CD4-positive, alpha-beta T cell treated with Interferon gamma for 1 hour (primary cell): Measurements from ENCODE around the gene INS.

ENCODE experiments used
- DNase-seq: peaks from one replicate; pipeline ENCODE4 v3.0.0-alpha.2; 2020

Gene INS

DNA sequence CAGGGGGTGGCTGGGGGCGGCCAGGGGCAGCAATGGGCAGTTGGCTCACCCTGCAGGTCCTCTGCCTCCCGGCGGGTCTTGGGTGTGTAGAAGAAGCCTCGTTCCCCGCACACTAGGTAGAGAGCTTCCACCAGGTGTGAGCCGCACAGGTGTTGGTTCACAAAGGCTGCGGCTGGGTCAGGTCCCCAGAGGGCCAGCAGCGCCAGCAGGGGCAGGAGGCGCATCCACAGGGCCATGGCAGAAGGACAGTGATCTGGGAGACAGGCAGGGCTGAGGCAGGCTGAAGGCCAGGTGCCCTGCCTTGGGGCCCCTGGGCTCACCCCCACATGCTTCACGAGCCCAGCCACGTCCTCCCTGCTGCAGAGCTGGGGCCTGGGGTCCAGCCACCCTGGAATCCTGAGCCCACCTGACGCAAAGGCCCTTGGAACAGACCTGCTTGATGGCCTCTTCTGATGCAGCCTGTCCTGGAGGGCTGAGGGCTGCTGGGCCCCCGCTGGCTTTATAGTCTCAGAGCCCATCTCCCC lies at the start of gene INS:
Gene INS (minus strand): TSS at position 474 of the 524 bp plus-strand sequence. CDS start 238 bp downstream, at position 236.
- no peak for DNase-seq

DNA sequence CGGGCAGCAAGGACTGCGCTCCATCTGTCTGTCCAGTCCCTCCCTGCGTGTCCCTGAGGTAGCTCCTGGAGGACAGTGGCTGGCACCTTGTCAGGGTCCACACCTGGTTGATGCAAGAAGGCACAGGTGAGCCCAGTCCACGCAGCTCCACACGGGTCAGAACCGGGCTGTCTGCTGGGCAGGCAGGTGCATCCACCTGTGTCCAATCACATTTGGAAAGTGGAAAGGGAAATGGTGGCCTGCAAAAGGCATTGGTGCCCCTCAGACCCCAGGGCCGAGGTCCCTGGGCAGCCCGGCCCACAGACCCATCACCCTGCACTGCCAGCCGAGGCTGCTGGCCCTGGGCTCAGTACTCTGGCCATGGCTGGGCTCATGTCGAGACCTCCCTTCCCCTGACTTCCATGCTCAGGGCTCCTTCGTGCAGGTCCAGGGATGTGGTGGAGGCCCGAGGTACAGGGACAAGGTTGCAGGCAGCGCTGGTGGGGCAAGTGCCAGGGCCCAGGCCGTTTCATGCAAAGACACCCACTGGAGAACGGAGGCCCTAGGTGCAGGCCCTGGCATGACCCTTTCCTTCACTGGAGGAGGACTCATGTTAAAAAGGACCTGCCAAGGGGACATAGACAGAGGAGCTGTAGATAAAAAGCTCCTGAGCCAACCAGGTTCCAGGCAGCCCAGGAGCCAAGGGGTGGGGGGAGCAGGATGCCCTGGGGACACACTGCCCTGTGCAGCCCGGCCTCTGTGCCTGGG lies 49.5 kb upstream of the INS start:
- DNase-seq = no peak

DNA sequence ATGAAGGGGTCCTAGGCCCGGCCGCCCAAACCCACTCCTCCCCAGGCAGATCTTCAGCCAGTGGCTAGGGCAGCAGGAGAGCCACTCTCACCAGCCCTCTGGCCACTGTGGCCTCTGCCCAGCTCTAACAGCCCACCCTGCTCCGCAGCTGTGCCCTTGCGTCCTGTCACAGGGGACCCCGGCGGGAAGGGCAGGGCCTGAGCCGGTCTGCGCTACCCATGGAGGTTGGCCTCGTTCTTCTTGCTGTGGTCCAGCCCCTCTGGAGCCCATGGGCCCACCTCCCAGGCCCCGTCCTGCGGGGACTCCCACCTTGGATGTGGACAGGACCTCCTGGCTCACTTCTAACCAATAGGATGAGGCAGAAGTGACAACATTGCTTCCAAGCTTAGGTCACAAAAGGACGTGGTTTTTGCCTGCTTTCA lies 48.9 kb upstream of the INS start:
- no peak for DNase-seq

DNA sequence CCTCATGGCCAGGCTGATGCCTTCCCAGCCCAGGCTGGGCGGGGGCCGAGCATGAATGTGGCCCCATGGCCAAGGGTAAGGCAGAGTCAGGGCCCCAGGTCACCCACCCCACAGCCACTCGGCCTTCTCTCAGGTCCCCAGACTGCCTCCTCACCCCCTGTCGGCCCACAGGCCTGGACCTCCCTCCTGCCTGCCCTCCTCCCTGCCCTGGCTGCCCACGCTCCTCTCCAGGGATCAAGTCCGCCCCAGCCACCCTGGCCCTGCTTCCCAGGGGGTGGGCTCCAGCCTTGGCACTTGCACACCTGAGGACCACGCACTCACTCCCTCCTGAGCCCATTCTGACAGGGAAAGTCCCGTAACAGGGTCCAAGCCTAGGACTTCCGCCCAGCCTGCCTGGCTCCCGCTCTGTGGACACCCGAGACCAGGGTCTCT lies 48.4 kb upstream of the INS start:
- DNase-seq = no peak

DNA sequence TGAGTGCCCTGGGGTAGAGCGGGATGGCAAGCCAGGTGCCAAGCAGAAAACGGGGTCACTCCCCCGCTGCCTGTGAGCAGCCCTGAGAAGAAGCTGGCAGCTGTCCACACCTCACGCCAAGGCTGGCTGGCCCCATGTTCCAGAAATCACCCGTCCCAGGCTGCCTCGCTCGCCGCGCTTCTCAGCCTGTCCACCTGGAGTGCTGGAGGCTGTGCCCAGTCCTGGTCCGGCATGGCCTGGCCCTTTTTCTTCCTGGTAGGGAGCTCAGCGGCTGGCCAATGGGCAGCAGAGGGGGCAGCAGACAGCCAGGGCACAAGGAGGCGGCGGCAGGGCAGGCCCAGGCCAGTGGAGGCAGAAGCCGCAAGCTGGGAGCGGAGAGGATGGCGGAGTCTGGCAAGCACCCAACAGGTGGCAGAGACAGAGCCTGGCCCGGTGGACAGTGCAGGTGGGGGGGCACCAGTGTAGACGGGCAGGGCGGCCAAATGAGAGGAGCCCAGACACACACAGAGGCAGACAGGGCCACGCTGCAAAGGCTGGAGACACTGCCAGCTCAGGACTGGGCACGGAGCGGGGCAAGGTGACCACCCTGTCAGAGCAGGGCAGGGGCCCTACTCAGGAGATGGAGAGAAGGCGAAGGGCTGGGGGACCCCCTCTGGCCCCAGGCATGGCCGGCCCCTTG lies 47.8 kb upstream of the INS start:
- no peak for DNase-seq

DNA sequence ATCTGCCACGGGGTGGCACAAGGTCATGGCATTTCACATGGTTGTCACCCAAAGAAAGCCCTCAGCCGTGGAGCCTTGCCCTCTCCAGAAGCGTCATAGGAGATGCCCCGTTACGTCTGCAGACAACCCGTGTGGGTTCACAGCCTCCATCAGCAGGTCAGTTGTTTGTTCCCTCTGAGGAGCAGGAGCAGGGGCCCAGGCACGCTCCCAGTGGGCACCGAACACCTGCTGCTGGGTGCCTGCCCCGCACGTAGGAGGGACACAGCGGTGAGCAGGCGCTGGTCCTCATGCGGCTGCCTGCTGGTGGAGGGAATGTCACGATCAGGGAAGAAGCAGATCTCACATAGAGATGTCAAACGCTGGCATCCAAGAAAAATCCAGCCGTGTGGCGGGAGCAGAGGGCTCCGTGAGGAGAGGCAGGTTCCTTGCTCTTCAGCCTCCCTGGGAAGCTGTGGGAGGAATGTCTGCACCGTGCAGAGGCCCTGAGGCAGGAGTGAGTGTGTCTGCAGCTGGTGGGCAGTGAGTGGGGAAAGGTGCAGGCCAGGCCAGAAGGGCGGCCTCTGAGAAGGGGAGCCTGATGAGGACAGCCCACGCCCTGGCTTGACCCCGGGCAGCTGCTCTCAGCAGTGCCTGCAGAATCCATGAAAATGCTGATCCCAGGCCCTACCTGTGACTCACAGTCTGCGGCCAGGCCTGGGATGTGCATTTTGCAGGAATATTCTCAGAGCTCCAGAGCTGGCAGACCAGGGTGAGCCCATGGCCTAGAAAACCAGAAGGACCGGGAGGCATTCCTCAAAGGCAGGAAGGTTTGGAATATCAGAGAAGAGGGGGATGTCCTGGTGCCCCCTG lies 47.0 kb upstream of the INS start:
- DNase-seq = no peak

DNA sequence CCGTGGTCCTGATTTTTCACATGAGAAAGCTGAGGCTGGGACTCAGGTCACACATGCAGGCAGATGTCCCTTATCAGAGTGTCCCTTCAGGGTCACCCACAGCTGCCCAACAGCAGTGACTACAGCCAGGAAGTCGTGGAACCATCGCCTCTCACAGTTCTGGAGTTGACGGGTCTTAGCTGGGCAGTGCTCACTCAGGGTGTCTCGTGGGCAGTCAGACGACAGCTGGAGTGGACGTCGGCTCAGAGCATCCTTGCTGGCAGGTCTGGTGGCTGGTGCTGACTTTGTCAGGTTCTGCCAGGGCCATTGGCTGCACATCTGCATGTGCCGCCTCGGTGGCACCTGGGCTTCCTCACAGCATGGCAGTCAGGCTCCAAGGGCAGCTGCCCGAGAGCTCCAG lies 46.2 kb upstream of the INS start:
- DNase-seq = no peak

DNA sequence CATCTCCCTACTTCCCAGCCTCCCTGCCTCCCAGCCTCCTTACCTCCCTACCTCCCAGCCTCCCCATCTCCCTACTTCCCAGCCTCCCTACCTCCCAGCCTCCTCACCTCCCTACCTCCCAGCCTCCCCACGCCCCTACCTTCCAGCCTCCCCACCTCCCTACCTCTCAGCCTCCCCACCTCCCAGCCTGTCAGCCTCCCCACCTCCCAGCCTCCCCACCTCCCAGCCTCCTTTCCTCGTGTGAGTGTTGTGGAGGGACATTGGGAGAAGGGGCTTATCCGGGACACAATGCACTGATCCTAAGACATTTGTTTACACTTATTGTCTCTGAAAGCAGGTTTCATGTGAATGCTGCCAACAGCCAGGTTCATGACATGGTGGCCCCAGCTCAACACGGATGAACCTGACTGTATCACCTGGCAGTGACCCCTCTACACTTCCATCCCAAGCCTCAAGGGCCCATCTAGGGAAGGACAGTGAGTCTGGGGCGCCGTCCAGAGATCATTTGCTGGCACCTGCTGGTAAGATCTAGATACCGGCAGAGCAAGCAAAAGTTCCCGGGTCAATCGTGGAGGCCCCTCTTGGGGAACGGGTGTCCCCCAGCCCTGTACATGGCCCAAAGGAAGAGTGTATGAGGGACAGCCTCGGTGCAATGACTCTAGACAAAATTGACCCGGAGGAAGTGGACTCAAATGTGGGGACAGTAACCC lies 45.1 kb upstream of the INS start:
- DNase-seq = no peak

DNA sequence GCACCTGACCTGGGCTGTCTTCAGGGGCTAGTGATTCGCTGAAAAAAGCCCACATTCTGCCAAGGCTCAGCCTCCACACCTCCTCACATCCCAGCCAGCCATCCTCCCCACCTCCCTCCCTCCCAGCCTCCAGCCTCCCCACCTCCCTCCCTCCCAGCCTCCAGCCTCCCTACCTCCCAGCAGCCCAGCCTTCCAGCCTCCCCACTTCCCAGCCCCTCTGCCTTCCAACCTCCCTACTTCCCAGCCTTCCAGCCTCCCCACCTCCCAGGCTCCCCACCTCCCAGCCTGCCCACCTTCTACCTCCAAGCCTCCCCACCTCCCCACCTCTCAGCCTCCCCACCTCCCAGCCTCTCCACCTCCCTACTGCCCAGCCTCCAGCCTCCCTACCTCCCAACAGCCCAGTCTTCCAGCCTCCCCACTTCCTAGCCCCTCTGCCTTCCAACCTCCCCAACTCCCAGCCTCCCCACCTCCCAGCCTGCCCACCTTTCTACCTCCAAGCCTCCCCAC lies 44.3 kb upstream of the INS start:
- no peak for DNase-seq

DNA sequence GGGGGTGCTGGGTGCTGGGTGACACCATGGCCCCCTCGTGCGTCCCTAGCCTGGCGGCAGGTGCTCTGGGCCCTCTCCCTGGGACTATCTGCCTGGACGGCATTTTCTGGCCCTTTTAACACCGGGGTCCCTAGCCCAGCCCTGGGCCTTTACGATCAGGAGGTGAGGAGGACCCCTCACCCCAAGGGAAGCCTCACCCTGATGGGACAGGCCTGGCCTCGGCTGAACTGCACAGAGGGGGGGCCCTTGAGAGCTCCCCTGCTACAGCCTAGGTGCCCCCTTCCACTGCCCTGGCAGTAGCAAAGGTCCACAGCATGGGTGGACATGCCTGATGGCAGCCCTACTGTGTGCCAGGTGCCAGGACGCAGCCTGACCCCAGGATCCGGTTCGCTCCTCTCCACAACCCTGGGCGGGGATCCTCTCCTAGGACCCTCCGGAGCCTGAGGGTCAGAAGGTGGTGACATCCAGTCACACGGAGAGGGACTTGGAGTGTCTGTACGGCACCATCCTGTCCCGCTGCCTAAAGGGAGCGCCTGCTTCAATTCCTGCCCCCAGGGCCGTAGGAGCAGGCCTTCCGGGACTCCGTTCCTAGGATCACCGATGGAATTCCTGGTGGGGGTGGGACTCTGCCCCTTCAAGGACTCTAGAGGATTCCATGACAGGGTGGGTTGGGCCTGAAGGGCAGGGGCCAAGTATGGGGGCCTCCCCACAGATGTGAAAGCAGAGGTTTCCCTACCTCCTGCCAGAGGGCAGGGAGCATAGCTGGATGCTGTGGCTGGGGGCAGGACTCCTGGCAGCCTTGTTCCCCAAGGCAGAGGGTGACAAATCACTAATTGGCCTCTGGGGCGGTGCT lies 43.6 kb upstream of the INS start:
- DNase-seq = no peak

DNA sequence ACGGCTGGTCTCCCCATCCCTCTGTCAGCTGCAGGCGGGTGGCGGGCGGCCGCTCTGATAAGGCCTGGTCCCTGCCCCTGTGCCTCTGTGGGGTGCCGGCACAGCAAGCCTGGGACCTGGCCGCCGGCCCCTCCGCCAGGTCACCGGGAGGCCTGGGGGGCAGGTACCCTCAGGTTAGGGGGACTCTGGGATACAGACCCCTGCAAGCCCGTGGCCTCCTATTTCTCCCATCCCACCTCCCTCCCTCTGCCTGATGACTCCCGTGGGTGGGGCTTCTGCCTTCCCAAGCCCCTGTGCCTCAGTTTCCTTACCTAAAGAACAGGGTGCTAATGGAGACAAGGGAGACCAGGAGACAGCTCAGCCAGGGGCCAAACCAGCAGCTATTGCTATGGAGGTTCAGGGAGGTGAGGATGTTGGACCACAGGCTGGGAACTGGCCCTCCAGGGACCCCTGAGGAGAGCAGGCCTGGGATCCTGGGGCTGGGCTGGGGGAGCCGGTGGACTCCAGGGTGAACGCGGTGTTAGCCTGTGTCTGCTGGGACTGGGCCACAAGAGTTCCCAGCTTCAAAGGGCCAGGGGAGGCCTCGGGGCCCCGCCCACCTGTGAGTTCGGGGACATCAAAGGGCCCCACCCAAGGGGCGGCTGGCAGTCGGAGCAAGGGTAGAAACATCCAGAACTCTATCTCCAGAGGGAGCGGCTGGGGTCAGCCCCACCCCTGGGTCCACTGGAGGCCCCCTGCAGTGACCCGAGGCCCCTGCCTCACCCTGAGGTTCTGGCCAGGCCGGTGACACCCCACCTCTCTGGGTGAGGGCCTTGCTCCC lies 42.6 kb upstream of the INS start:
- no peak for DNase-seq

DNA sequence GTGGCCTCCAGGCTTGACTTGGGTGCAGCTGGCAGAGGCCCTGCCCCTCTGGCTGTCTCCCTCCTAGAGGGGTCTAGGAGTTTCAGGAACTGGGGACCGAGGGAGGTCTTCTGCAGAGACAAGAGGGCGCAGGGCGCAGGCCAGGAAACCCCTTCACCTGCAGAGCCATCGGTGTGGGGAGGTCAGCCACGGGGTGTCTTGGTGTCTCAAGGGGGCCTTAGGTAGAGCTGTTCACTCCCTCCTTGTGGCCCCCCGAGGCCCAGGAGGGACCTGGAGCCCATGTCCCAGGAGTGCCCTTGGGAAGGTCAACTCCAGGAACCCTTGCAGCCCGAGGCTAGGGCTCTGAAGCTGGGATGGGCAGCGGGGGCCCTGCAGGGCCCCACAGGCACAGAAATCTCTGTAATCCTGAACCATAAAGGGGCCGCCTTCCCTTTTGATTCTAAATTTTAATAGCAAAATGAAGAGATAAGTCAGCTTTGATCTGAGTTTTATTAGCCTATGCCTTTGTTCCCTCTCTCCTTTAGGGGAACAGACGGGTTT lies 42.0 kb upstream of the INS start:
- DNase-seq = no peak

DNA sequence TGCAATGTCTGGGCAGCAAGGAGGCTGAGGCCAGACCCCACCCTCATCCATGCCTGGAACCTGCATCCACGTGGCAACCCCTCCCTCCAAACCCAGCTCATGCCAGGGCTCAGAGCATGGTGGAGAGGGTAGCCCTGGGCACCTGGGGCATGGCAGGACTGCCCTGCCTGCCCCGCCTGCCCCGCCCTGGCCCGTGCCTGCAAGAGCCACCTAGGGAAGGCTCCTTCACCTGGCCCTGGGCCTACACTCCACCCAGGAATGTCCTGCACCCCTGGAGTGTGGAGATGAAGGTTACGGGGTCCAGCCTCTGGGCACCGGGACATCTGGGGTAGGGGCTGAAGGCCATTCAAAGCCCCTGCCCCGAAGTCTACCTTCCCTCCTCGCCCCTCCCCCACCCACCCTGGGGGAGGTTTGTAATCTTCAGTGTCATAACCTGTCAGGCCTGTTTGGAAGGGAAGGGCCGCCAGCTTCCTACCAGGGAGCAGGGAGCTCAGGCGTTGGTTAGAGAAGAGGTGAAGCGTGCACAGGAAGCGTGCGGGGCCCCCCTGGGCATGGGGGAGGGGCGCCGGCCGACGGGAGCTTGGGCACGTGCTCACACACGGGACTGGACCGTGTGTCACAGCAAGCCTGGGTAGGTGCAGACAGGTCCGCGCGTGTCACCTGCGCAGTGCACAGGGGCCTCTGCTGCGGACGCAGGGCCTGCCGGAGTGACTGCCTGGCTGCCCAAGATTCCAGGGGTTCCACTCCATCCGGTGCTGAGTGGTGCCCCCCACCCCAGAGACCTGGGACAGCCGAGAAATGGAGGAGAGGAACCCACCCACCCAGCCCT lies 41.3 kb upstream of the INS start:
- DNase-seq = no peak

DNA sequence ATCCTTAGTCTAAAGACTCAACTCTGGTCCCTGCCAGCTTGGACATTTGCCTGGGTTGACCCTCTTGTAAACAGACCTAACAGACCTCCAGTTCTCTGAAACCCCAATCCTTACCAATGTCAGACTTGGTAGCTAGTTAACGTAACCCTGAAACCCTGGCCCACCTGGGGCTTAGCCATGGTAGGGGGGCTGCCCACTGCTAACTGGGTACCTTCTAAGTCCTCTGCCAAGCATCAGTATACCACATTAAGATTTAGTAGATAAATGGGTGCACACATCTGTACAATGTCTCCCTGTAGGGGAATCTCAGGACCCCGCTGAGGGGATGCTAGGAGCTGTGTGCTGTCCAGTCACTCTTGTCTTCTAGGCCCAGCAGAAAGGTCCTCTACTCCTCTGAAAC lies 40.5 kb upstream of the INS start:
- no peak for DNase-seq

DNA sequence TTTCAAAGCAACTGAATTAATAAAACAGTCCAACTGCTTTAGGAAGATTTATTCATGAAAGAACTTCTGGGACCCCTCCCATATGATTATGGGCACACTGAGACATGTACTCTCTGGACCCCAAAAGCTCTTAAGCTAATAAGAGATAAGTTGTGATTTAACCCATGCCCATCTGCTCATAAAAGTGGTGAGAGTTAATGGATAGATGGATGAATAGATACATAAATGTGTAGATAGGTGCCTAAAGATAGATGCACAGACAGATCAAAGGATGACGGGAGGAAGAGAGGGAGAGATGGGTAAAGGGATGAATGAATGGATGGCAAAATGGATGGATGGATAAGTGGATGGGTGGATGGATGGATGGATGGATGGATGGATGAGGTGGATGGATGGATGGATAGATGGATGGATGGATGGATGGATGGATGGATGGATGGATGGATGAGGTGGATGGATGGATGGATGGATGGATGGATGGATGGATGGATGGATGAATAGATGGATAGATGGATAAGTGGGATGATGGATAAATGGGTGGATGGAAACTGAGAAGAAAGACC lies 40.0 kb upstream of the INS start:
- no peak for DNase-seq

DNA sequence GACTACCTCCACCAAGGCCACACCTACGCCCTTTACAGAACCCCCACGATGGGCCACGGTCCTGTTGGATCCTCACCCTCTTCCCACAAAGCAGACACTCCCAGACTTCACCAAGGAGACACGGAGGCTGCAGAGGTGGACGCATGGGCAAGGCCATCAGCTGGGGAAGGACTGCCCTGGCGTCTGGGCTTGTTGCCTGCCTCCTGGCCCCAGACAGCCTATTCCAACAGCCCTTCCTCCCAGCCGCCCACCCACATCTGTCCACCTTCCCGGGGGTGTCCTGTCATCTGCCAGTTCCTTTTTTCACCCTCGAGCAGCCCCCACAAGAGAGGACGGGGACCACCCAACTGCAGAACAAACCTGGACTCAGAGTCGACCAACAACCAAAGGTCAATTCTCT lies 39.5 kb upstream of the INS start:
- no peak for DNase-seq

DNA sequence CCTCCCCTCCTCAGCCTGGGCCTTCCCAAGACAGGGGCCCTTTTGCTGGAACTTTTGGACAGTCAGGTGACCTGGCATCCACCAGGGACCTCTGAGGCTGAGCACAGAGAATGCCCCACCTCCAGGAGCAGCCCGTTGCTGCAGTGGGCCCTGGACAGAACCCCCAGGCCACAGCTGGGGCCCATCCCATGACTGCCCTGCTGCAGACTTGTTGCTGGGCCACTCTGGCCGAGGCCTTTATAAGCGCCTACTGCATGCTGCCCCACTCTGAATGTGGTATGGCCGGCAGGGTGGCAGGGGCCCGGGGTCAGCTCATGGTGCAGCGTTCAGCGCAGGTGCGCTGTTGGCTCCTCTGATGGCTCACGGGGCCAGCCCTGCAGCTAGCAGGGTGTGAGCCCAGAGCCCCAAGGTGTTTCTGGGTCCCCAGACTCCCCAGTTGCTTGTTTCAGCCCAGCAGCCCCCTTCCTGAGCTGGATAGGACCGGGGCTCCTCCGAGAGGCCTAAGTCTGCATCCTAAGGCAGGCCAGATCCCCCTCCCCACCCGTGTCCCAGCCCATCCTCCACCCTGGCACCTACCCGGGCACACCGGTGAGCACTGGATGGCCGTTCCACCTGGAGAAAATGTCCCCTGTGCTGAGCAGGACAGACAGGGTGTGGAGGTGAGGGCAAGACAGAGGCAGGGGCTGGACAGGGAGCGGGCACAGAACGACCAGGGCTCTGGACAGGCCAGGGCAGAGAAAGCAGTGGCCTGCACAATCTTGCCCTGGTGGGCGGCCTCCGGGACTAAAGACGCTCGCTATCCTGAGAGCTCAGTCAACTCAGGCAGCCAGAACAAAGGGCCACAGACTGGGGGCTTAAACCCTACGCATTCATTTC lies 38.7 kb upstream of the INS start:
- no peak for DNase-seq
